GM12878 (cell line): ENCODE data around the gene ZSWIM6. TPM values are rescaled to one million over a fixed set of nuclear protein-coding genes. Genes with fewer than 3 reads are reported as not detected.

ENCODE experiments used
- ATAC-seq: fragments of 200-7000 bp; cut with Tn5 transposase; 3 replicates; pipeline ENCODE4 v1.9.1; 2020; ENCODE audit warnings: mild to moderate bottlenecking, moderate library complexity
- BruUV-seq: library from RNA; stranded (reverse); fragments of 400-500 nt; replicated peaks from 2 replicates; lab custom pipeline; 2021; lab: Mats Ljungman, UMichigan
- CTCF ChIA-PET: fragments of 300-600 bp; sonication (Branson Sonifier 250); formaldehyde crosslinking; extraction: SDS; loops from one replicate; lab custom pipeline; 2021; ENCODE audit warnings: inconsistent platforms; lab: Yijun Ruan, JAX
- POLR2A ChIA-PET: fragments of 350-600 bp; formaldehyde crosslinking; extraction: SDS; loops from one replicate; lab custom pipeline; 2021; ENCODE audit warnings: inconsistent platforms; lab: Charles Lee
- RAD21 ChIA-PET: fragments of 300-600 bp; sonication (Branson Sonifier 250); formaldehyde crosslinking; loops from one replicate; lab custom pipeline; 2023; ENCODE audit warnings: antibody characterized with exemption; ENCODE audit not compliant: unreplicated experiment; lab: Charles Lee
- SMC1A ChIA-PET: fragments of 300-600 bp; sonication (Branson Sonifier 250); formaldehyde crosslinking; loops from one replicate; lab custom pipeline; 2023; ENCODE audit not compliant: unreplicated experiment, uncharacterized antibody; lab: Charles Lee
- DNase-seq: peaks from one replicate; pipeline ENCODE4 v3.0.0-alpha.2; 2011; ENCODE audit warnings: low read depth, low spot score
- FAIRE-seq: peaks from 3 replicates; lab custom pipeline; 2011; peaks lifted over from hg19 to GRCh38; lab: Jason Lieb, UNC
- H2AFZ ChIP-seq: 2 replicates; pipeline ENCODE4 v1.6.0; 2011; ENCODE audit warnings: low read depth, low read length, control low read depth; ENCODE audit not compliant: control insufficient read depth
- H3K27ac ChIP-seq: 2 replicates; pipeline ENCODE4 v1.5.1; 2011; ENCODE audit warnings: control low read depth; ENCODE audit not compliant: control insufficient read depth, insufficient read depth
- H3K27me3 ChIP-seq, 2 experiments: replicated peaks in 1 of 2; 2 replicates each; pipeline versions ENCODE4 v1.6.0 to v1.6.1; 2011; ENCODE audit warnings: low read length in 1 of 2; ENCODE audit not compliant: control insufficient read depth in 2 of 2, insufficient read depth in 2 of 2
- H3K36me3 ChIP-seq, 2 experiments: 2 replicates each; pipeline ENCODE4 v1.5.1; 2011; ENCODE audit warnings: low read length in 1 of 2; ENCODE audit not compliant: control insufficient read depth in 2 of 2, insufficient read depth in 2 of 2
- H3K4me1 ChIP-seq: 2 replicates; pipeline ENCODE4 v1.6.1; 2011; ENCODE audit warnings: mild to moderate bottlenecking, low read length, moderate library complexity, mixed read lengths; ENCODE audit not compliant: control insufficient read depth, insufficient read depth
- H3K4me2 ChIP-seq: 2 replicates; pipeline ENCODE4 v1.6.0; 2011; ENCODE audit warnings: control low read depth; ENCODE audit not compliant: control insufficient read depth, insufficient read depth
- H3K4me3 ChIP-seq: fragments of 200-600 bp; sonication (generic); 2 replicates; pipeline ENCODE4 v1.5.1; 2016
- H3K79me2 ChIP-seq: 2 replicates; pipeline ENCODE4 v1.6.0; 2011; ENCODE audit warnings: low read length; ENCODE audit not compliant: control insufficient read depth, insufficient read depth
- H3K9ac ChIP-seq: 2 replicates; pipeline ENCODE4 v1.8.0; 2011; ENCODE audit warnings: low read length, control low read depth, mixed read lengths; ENCODE audit not compliant: control insufficient read depth, insufficient read depth
- H3K9me3 ChIP-seq: replicated peaks from 3 replicates; pipeline ENCODE4 v1.5.1; 2011; ENCODE audit warnings: mild to moderate bottlenecking, low read length; ENCODE audit not compliant: control insufficient read depth, insufficient read depth
- H4K20me1 ChIP-seq: 2 replicates; pipeline ENCODE4 v1.6.0; 2011; ENCODE audit not compliant: control insufficient read depth, insufficient read depth
- CTCF ChIP-seq, 3 experiments: IDR thresholded peaks in 2 of 3; conservative IDR thresholded peaks in 1 of 3; 2 replicates each; pipeline ENCODE4 v1.5.1; 2011; ENCODE audit warnings: low read depth in 3 of 3, low read length in 3 of 3, mild to moderate bottlenecking in 3 of 3, control low read depth in 2 of 3, moderate library complexity in 2 of 3, inconsistent platforms in 1 of 3, mixed read lengths in 1 of 3; ENCODE audit not compliant: control insufficient read depth in 2 of 3, insufficient read depth in 1 of 3; ENCODE audit errors: extremely low read depth in 1 of 3
- IRF5 ChIP-seq: fragments of 450-650 bp; IDR thresholded peaks from 2 replicates; pipeline ENCODE4 v1.6.1; 2017; ENCODE audit warnings: borderline replicate concordance
- NRF1 ChIP-seq: conservative IDR thresholded peaks from 2 replicates; pipeline ENCODE4 v1.6.1; 2011; ENCODE audit warnings: mild to moderate bottlenecking, low read depth, low read length, improper control_type of control experiment
- RUNX3 ChIP-seq: IDR thresholded peaks from 2 replicates; pipeline ENCODE4 v1.6.1; 2012; ENCODE audit warnings: low read length, inconsistent platforms
- WGBS: methylation state at CpG from one replicate; pipeline ENCODE4 v1.1.6; 2016; ENCODE audit warnings: low lambda C conversion rate; ENCODE audit not compliant: insufficient replicate concordance, insufficient coverage; ENCODE audit errors: missing lambda C conversion rate; 5-methylcytosine and 5-hydroxymethylcytosine counted together
- in situ Hi-C: fragments of 300-500 bp; cut with MboI; formaldehyde crosslinking; loops from 9 replicates; pipeline ENCODE4 v1.14.3; 2018; ENCODE audit warnings: mixed read lengths
- intact Hi-C: fragments of 100-400 bp; cut with micrococcal nuclease; formaldehyde crosslinking; loops from one replicate; pipeline ENCODE4 v1.14.2; 2022; ENCODE audit not compliant: unreplicated experiment
- polyA plus RNA-seq, 11 experiments: library from polyadenylated mRNA; depleted of rRNA in 4 of 11; unstranded in 6 of 11; stranded (reverse) in 5 of 11; fragments of >200 nt; fragmentation: Nextera tagmentation in 4 of 11; fragmentation: Illumina TruSeq in 1 of 11; extraction: Ambion mirVana in 4 of 11; extraction: Trizol in 1 of 11; gene quantifications; 1 replicate in 1 of 11; 2 replicates in 10 of 11; pipeline versions ENCODE4 v1.2.1 to v1.2.3, GENCODE V29; 2011 to 2016; ENCODE audit warnings: inconsistent platforms in 2 of 11, missing spikeins in 2 of 11, low read depth in 1 of 11
- total RNA-seq, 4 experiments: library from RNA; depleted of rRNA in 3 of 4; stranded (reverse); fragments of >200 nt in 3 of 4; fragmentation: Illumina TruSeq in 1 of 4; extraction: Trizol in 1 of 4; gene quantifications; 2 replicates each; pipeline versions ENCODE4 v1.2.1 to v1.2.3, GENCODE V29; 2013 to 2021

Gene ZSWIM6
- total and polyA plus RNA-seq, 10 of the 15 experiments (the other 5 are each of a cell fraction or from before 2014, with no cell fraction given) = 0.53 to 6.2 (median 3.4) TPM

GRCh38 chr5:61491861-61492260 lies 159.8 kb downstream of the ZSWIM6 start (continued):
- TF ChIP-seq IRF5 (no peak), CTCF (IDR thresholded peaks at IDR 0.05 in 2 of 3, conservative IDR thresholded peaks at IDR 0.05 in 1 of 3; ENCODE audit: control insufficient read depth in 2 of 3, extremely low read depth in 1 of 3, insufficient read depth in 1 of 3, low read depth in 3 of 3, low read length in 3 of 3) (no peak)

- RAD21 ChIA-PET = no interaction called here
- ATAC-seq (peak; percentile 54), FAIRE-seq (no peak)
- H3K4me3 ChIP-seq = no peak overlapping the region
- POLR2A ChIA-PET = no interaction called here
- BruUV-seq = no TSS peak
- no peaks in the 10 kb centered on the region for H3K27me3 ChIP-seq
- SMC1A ChIA-PET = no interaction called here
- no peaks in the 10 kb centered on the region for H3K36me3 ChIP-seq
- no peaks in the 10 kb centered on the region for H3K4me1 ChIP-seq
- WGBS = 30% methylated on average over 7 of the region's 7 CpGs
- TF ChIP-seq NRF1 (no peak), RUNX3 (peak; percentile 56)
- TF ChIP-seq, all 136 proteins: peak for 1
- peak; percentile 3 for DNase-seq
- Histone ChIP-seq H3K9me3 (no peaks in the 10 kb centered on the region), H3K4me2 (no peak overlapping the region), H3K79me2 (no peaks in the 10 kb centered on the region), H2AFZ (no peak overlapping the region), H3K9ac (no peak overlapping the region), H4K20me1 (no peaks in the 10 kb centered on the region), H3K27ac (no peak overlapping the region)
- in situ Hi-C loops (no loop called here), intact Hi-C loops (no loop called here)
- CTCF ChIA-PET = no interaction called here
Measured at GRCh38 chr5:61493973-61494372, 161.9 kb downstream of the ZSWIM6 start.
